Transverse colon (tissue), 3 donors: ENCODE data around the gene CDK4.

Source experiments
- EP300 ChIP-seq: sonication (generic); formaldehyde crosslinking; IDR thresholded peaks from one replicate; pipeline ENCODE4 v1.6.1; 2017; ENCODE audit warnings: antibody characterized with exemption, low read depth
- TF ChIP-seq, protein P1 (sequence below), 5 experiments: fragments of 200-600 bp in 3 of 5; fragments of 450-650 bp in 2 of 5; sonication (generic) in 3 of 5; IDR thresholded peaks; 1 replicate in 2 of 5; 2 replicates in 3 of 5; pipeline ENCODE4 v1.5.1; 2016 to 2017; ENCODE audit warnings: antibody characterized with exemption in 5 of 5, inconsistent platforms in 3 of 5, mild to moderate bottlenecking in 2 of 5, moderate library complexity in 1 of 5

DNA sequence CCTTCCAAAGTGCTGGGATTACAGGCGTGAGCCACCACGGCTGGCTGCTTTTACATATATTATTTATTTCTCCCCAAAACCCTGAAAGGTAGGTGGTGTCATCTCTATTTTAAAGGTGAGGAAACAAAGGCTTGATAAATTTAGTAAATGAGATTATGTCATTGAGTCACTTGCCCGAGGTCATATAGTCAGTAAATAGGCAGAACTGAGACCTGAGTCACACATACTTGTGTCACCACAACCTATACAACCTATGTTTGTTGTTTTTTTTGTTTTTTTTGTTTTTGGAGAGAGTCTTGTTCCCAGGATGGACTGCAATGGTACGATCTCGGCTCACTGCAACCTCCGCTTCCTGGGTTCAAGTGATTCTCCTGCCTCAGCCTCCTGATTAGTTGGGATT is 43.2 kb upstream of the CDK4 start:
- TF ChIP-seq, protein P1, sequence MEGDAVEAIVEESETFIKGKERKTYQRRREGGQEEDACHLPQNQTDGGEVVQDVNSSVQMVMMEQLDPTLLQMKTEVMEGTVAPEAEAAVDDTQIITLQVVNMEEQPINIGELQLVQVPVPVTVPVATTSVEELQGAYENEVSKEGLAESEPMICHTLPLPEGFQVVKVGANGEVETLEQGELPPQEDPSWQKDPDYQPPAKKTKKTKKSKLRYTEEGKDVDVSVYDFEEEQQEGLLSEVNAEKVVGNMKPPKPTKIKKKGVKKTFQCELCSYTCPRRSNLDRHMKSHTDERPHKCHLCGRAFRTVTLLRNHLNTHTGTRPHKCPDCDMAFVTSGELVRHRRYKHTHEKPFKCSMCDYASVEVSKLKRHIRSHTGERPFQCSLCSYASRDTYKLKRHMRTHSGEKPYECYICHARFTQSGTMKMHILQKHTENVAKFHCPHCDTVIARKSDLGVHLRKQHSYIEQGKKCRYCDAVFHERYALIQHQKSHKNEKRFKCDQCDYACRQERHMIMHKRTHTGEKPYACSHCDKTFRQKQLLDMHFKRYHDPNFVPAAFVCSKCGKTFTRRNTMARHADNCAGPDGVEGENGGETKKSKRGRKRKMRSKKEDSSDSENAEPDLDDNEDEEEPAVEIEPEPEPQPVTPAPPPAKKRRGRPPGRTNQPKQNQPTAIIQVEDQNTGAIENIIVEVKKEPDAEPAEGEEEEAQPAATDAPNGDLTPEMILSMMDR (IDR thresholded peaks at IDR 0.05): no peak
- no peak for TF ChIP-seq EP300
